B cell (primary cell): ENCODE measurements around the gene BAK1. TPM values are rescaled to one million over a fixed set of nuclear protein-coding genes. Genes with fewer than 3 reads are reported as not detected.

Source experiments
- ATAC-seq: fragments of 200-7000 bp; cut with Tn5 transposase; one replicate; pipeline ENCODE4 v1.10.0; 2021; ENCODE audit warnings: low read depth, mild to moderate bottlenecking, moderate number of reproducible peaks, moderate library complexity
- CTCF ChIA-PET: fragments of 350-600 bp; sonication (Branson Sonifier 250); formaldehyde crosslinking; loops from one replicate; lab custom pipeline; 2021; ENCODE audit warnings: antibody characterized with exemption, inconsistent platforms; lab: Charles Lee
- POLR2A ChIA-PET: fragments of 350-600 bp; sonication (Branson Sonifier 250); formaldehyde crosslinking; loops from one replicate; lab custom pipeline; 2021; ENCODE audit warnings: antibody characterized with exemption; lab: Charles Lee
- DNase-seq: peaks from one replicate; pipeline ENCODE4 v3.0.0; 2013
- H2AFZ ChIP-seq: 2 replicates; pipeline ENCODE4 v1.6.1; 2012; ENCODE audit warnings: mild to moderate bottlenecking, low read depth, low read length; ENCODE audit not compliant: insufficient read depth, poor library complexity, severe bottlenecking
- H3K27ac ChIP-seq, 2 donors: 1 replicate in 1 of 2; 2 replicates in 1 of 2; pipeline ENCODE4 v1.5.1; 2012 to 2013; ENCODE audit warnings: low read length in 2 of 2, mild to moderate bottlenecking in 2 of 2, moderate library complexity in 1 of 2
- H3K27me3 ChIP-seq, 4 experiments: fragments of 200-600 bp in 1 of 4; sonication (generic) in 1 of 4; replicated peaks in 1 of 4; 1 replicate in 2 of 4; 2 replicates in 2 of 4; pipeline versions ENCODE4 v1.6.1 to v1.7.0; 2013 to 2016; ENCODE audit warnings: low read length in 3 of 4, mild to moderate bottlenecking in 2 of 4, mixed read lengths in 1 of 4, moderate library complexity in 1 of 4; ENCODE audit not compliant: insufficient read depth in 4 of 4, control insufficient read depth in 3 of 4; ENCODE audit errors: control extremely low read depth in 1 of 4
- H3K36me3 ChIP-seq, 2 experiments: replicated peaks in 1 of 2; 1 replicate in 1 of 2; 2 replicates in 1 of 2; pipeline versions ENCODE4 v1.6.1 to v1.7.1; 2013; ENCODE audit warnings: low read length in 1 of 2; ENCODE audit not compliant: insufficient read depth in 2 of 2, control insufficient read depth in 1 of 2; ENCODE audit errors: control extremely low read depth in 1 of 2, extremely low read depth in 1 of 2
- H3K4me1 ChIP-seq, 2 donors: fragments of 200-600 bp in 1 of 2; sonication (generic) in 1 of 2; 1 replicate in 1 of 2; 2 replicates in 1 of 2; pipeline versions ENCODE4 v1.5.1 to v1.6.1; 2013 to 2017; ENCODE audit warnings: low read length in 2 of 2; ENCODE audit not compliant: control insufficient read depth in 2 of 2, insufficient read depth in 2 of 2
- H3K4me2 ChIP-seq: replicated peaks from 2 replicates; pipeline ENCODE3; 2012; ENCODE audit warnings: mild to moderate bottlenecking, low read depth, low read length; ENCODE audit not compliant: poor library complexity, severe bottlenecking
- H3K4me3 ChIP-seq, 5 experiments: fragments of 200-600 bp in 1 of 5; sonication (generic) in 1 of 5; 1 replicate in 3 of 5; 2 replicates in 2 of 5; pipeline versions ENCODE4 v1.5.1 to v1.7.0; 2011 to 2016; ENCODE audit warnings: low read length in 4 of 5, mild to moderate bottlenecking in 4 of 5, low read depth in 2 of 5, control low read depth in 1 of 5, moderate library complexity in 1 of 5; ENCODE audit not compliant: insufficient read depth in 1 of 5; ENCODE audit errors: control extremely low read depth in 1 of 5, extremely low read depth in 1 of 5
- H3K79me2 ChIP-seq: fragments of 200-600 bp; sonication (generic); one replicate; pipeline ENCODE4 v1.6.0; 2016; ENCODE audit warnings: low read length; ENCODE audit not compliant: control insufficient read depth, insufficient read depth
- H3K9ac ChIP-seq: fragments of 200-600 bp; sonication (generic); 2 replicates; pipeline ENCODE4 v1.6.1; 2017; ENCODE audit warnings: mild to moderate bottlenecking, low read length, moderate library complexity
- H3K9me3 ChIP-seq, 3 donors: one replicate each; pipeline versions ENCODE4 v1.6.1 to v1.7.1; 2013; ENCODE audit warnings: low read length in 2 of 3; ENCODE audit not compliant: control insufficient read depth in 2 of 3, insufficient read depth in 1 of 3; ENCODE audit errors: control extremely low read depth in 1 of 3
- H4K20me1 ChIP-seq: 2 replicates; pipeline ENCODE4 v1.6.0; 2012; ENCODE audit warnings: mild to moderate bottlenecking, low read length; ENCODE audit not compliant: insufficient read depth, control insufficient read depth, poor library complexity, severe bottlenecking
- H3K27ac Mint-ChIP-seq: one replicate; pipeline ENCODE4 v1.8.0; 2021; ENCODE audit warnings: mixed read lengths
- H3K27me3 Mint-ChIP-seq: one replicate; pipeline ENCODE4 v1.8.0; 2021; ENCODE audit warnings: mixed read lengths
- H3K4me1 Mint-ChIP-seq: one replicate; pipeline ENCODE4 v1.8.0; 2021; ENCODE audit warnings: mixed read lengths
- H3K4me3 Mint-ChIP-seq: one replicate; pipeline ENCODE4 v1.8.0; 2021; ENCODE audit warnings: mixed read lengths
- H3K9me3 Mint-ChIP-seq: one replicate; pipeline ENCODE4 v1.8.0; 2022; ENCODE audit warnings: mixed read lengths; ENCODE audit not compliant: insufficient read depth
- EZH2 ChIP-seq: IDR thresholded peaks from 2 replicates; pipeline ENCODE4 v1.6.1; 2012; ENCODE audit warnings: borderline replicate concordance, low read depth, mild to moderate bottlenecking, moderate library complexity, low read length; ENCODE audit not compliant: insufficient read depth, poor library complexity, severe bottlenecking
- WGBS: methylation state at CpG from one replicate; pipeline ENCODE4 v1.1.5; 2013; ENCODE audit warnings: missing lambda C conversion rate; ENCODE audit not compliant: insufficient coverage; 5-methylcytosine and 5-hydroxymethylcytosine counted together
- intact Hi-C: fragments of 100-400 bp; cut with micrococcal nuclease; formaldehyde crosslinking; loops from one replicate; pipeline ENCODE4 v1.10.0; 2022
- polyA plus RNA-seq: library from polyadenylated mRNA; depleted of rRNA; stranded (reverse); fragments of >200 nt; gene quantifications from 2 replicates; pipeline ENCODE4 v1.2.3, GENCODE V29; 2012
- total RNA-seq, 2 donors: library from RNA; stranded (reverse); fragments of 120-200 nt in 1 of 2; gene quantifications; 1 replicate in 1 of 2; 2 replicates in 1 of 2; pipeline versions ENCODE4 v1.2.3 to v1.2.4, GENCODE V29; 2013 to 2022
- TF ChIP-seq, protein P1 (sequence below): fragments of 200-600 bp; IDR thresholded peaks from one replicate; pipeline ENCODE4 v1.8.0; 2022; ENCODE audit warnings: antibody characterized with exemption, mild to moderate bottlenecking

BAK1 gene
- total and polyA plus RNA-seq, 2 donors (not counting 1 experiment from before 2014, with no cell fraction given): 23.3 to 34.3 TPM

DNA sequence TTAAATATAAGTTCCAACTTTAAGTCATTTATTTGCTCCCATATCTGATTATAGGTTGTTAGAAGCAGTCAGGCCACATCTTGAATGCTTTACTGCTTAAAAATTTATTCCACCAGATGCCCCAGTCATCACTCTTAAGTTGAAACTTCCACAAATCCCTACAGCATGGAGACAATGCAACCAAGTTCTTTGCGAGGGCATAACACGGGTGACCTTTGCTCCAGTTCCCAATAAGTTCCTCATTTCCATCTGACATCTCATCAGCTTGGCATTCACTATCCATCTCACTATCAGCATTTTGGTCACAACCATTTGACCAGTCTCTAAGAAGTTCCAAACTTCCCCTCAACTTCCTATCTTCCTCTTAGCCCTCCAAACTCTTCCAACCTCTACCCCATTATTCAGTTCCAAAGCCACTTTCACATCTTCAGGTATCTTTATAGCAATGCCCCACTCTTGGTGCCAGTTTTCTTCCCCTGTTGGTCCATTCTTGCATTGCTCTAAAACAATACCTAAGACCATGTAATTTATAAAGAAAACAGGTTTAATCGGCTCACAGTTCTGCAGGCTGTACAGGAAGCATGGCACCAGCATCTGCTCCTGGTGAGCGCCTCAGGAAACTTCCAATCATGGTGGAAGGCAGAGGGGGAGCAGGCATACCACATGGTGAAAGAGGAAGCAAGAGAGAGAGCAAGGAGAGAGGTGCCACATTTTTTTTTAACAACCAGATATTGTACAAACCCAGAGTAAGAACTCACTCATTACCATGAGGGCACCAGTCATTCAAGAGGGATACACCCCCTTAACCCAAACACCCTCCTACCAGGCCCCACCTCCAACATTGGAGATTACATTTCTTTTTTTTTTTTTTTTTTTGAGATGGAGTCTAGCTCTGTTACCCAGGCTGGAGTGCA, 25.1 kb upstream of the BAK1 start:
- Mint-ChIP-seq H3K27me3 (no peaks in the 10 kb centered on the region), H3K4me1 (peaks cover 28% of the 10 kb centered on the region), H3K9me3 (no peaks in the 10 kb centered on the region), H3K27ac (no peak overlapping the region), H3K4me3 (no peak overlapping the region)
- H2AFZ ChIP-seq: no peak overlapping the region
- WGBS: 100% methylated on average over 2 of the region's 4 CpGs
- DNase-seq (no peak), ATAC-seq (no peak)
- intact Hi-C loops: no loop called here
- TF ChIP-seq EZH2: no peak
- TF ChIP-seq, protein P1, sequence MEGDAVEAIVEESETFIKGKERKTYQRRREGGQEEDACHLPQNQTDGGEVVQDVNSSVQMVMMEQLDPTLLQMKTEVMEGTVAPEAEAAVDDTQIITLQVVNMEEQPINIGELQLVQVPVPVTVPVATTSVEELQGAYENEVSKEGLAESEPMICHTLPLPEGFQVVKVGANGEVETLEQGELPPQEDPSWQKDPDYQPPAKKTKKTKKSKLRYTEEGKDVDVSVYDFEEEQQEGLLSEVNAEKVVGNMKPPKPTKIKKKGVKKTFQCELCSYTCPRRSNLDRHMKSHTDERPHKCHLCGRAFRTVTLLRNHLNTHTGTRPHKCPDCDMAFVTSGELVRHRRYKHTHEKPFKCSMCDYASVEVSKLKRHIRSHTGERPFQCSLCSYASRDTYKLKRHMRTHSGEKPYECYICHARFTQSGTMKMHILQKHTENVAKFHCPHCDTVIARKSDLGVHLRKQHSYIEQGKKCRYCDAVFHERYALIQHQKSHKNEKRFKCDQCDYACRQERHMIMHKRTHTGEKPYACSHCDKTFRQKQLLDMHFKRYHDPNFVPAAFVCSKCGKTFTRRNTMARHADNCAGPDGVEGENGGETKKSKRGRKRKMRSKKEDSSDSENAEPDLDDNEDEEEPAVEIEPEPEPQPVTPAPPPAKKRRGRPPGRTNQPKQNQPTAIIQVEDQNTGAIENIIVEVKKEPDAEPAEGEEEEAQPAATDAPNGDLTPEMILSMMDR: no peak
- H3K4me3 ChIP-seq: no peak overlapping the region
- no peaks in the 10 kb centered on the region for H3K79me2 ChIP-seq
- H3K9me3 ChIP-seq: peaks cover 0 to 9% (median 0%) of the 10 kb centered on the region in 3 donors
- H3K27me3 ChIP-seq: no peaks in the 10 kb centered on the region
- ChIA-PET POLR2A (interaction anchor here (1.7 kb wide), 1 partner anchor 13 kb away, joined by 7 read pairs; no protein-coding TSS in a partner anchor), CTCF (interaction anchor here (0.6 to 9.2 kb wide), 4 partner anchors 16 to 261 kb away, joined by 3 to 330 read pairs (median 37); partner anchors contain the start of gene ITPR3)
- no peak overlapping the region for H3K4me2 ChIP-seq
- no peaks in the 10 kb centered on the region for H3K36me3 ChIP-seq
- no peak overlapping the region for H3K9ac ChIP-seq
- no peak overlapping the region for H3K27ac ChIP-seq
- no peaks in the 10 kb centered on the region for H4K20me1 ChIP-seq
- H3K4me1 ChIP-seq: peaks cover 7 to 20% of the 10 kb centered on the region in 2 donors

DNA sequence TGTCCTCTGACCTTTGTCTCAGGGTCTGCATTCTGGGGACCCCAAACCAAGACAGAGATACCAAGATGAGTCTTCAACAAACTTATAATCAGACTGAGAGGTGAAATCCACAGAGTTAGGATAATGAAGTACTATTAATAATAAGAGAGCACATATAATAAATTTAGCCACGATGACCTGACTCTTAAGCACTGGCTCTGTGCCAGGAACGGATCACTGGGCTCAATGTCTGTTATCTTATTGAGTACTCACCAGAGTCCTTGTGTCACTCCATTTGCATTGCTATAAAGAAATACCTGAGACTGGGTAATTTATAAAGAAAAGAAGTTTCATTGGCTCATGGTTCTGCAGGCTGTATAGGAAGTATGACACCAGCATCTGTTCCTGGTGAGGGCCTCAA, 22.1 kb upstream of the BAK1 start:
- TF ChIP-seq, protein P1: no peak
- no peak for TF ChIP-seq EZH2
- Histone ChIP-seq H3K4me3 (no peak overlapping the region), H4K20me1 (no peaks in the 10 kb centered on the region), H3K9ac (no peak overlapping the region), H3K79me2 (no peaks in the 10 kb centered on the region), H3K36me3 (no peaks in the 10 kb centered on the region), H3K9me3 (peaks cover 0 to 9% (median 0%) of the 10 kb centered on the region in 3 donors), H3K4me2 (no peak overlapping the region), H3K27ac (no peak overlapping the region), H3K4me1 (peaks cover under 1 to 7% of the 10 kb centered on the region in 2 donors), H3K27me3 (no peaks in the 10 kb centered on the region), H2AFZ (no peak overlapping the region)
- ChIA-PET POLR2A (interaction anchor here (0.7 kb wide), 1 partner anchor 413 kb away, joined by 3 read pairs; no protein-coding TSS in a partner anchor), CTCF (interaction anchor here (2.0 kb wide), 1 partner anchor 12 kb away, joined by 5 read pairs; no protein-coding TSS in a partner anchor)
- peaks cover 15% of the 10 kb centered on the region for H3K4me1 Mint-ChIP-seq
- no peak for DNase-seq
- H3K4me3 Mint-ChIP-seq: no peak overlapping the region
- ATAC-seq: no peak
- intact Hi-C loops: no loop called here
- no peak overlapping the region for H3K27ac Mint-ChIP-seq
- no peaks in the 10 kb centered on the region for H3K9me3 Mint-ChIP-seq
- WGBS: 83% methylated on average over 1 of the region's 2 CpGs
- H3K27me3 Mint-ChIP-seq: no peaks in the 10 kb centered on the region
